IPS DF 4.7 (cell line): ENCODE measurements around the gene LAMA3.

Experiments
- DNase-seq: peaks from one replicate; pipeline ENCODE4 v3.0.0-alpha.2; 2013; ENCODE audit warnings: low spot score; ENCODE audit errors: extremely low read depth

Gene LAMA3, protein sequence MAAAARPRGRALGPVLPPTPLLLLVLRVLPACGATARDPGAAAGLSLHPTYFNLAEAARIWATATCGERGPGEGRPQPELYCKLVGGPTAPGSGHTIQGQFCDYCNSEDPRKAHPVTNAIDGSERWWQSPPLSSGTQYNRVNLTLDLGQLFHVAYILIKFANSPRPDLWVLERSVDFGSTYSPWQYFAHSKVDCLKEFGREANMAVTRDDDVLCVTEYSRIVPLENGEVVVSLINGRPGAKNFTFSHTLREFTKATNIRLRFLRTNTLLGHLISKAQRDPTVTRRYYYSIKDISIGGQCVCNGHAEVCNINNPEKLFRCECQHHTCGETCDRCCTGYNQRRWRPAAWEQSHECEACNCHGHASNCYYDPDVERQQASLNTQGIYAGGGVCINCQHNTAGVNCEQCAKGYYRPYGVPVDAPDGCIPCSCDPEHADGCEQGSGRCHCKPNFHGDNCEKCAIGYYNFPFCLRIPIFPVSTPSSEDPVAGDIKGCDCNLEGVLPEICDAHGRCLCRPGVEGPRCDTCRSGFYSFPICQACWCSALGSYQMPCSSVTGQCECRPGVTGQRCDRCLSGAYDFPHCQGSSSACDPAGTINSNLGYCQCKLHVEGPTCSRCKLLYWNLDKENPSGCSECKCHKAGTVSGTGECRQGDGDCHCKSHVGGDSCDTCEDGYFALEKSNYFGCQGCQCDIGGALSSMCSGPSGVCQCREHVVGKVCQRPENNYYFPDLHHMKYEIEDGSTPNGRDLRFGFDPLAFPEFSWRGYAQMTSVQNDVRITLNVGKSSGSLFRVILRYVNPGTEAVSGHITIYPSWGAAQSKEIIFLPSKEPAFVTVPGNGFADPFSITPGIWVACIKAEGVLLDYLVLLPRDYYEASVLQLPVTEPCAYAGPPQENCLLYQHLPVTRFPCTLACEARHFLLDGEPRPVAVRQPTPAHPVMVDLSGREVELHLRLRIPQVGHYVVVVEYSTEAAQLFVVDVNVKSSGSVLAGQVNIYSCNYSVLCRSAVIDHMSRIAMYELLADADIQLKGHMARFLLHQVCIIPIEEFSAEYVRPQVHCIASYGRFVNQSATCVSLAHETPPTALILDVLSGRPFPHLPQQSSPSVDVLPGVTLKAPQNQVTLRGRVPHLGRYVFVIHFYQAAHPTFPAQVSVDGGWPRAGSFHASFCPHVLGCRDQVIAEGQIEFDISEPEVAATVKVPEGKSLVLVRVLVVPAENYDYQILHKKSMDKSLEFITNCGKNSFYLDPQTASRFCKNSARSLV (N-terminal part only)

DNA sequence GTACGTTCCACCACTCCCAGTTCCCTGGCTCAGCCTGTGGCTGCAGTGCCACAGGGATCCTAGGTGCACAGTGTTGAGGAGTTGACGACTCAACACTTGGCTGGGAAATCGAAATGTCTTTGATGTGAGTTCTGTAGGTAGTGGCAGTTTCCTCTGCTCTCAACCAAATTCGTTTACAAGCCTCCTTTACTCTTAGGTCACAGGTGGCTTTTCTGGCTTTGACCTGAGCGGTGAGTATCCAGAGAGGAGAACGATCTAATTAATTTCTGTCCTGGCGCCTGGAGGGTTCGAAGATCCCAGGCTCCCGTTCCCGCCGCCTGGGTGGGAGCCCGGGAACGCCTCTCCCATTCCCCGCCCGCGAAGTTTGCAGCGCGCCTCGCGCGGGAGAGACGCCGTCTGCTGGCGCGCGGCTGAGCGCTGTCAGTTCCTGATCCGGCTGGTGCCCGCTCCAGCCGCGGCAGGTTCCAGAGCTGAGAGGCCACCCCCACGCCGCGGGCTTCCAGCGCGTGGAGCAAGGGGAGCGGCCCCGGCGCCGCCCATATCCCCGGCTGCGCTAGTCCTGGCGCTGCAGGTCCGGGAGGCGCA lies at the start of gene LAMA3:
TSS of gene LAMA3 (plus strand) at position 423 of the 585 bp plus-strand sequence. CDS start 231 bp downstream, outside the sequence.
- DNase-seq, result no peak

DNA sequence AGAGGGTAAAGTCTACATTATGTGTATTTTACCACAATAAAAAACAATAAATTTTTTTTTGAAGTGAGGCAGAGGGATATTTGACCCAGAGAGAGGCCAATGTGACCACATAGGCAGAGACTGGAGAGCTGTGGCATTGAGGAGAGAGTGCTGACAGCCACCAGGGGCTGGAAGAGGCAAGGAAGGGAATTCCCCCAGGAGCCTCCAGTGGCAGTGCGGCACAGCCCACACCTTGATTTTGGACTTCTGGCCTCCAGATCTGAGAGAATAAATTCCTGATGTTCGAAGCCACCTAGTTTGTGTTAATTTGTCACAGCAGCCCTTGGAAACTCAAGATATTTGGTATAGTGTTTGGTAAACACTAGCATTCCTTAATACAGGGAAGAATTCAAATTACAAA lies 49.2 kb upstream of the LAMA3 start:
- DNase-seq, result no peak

DNA sequence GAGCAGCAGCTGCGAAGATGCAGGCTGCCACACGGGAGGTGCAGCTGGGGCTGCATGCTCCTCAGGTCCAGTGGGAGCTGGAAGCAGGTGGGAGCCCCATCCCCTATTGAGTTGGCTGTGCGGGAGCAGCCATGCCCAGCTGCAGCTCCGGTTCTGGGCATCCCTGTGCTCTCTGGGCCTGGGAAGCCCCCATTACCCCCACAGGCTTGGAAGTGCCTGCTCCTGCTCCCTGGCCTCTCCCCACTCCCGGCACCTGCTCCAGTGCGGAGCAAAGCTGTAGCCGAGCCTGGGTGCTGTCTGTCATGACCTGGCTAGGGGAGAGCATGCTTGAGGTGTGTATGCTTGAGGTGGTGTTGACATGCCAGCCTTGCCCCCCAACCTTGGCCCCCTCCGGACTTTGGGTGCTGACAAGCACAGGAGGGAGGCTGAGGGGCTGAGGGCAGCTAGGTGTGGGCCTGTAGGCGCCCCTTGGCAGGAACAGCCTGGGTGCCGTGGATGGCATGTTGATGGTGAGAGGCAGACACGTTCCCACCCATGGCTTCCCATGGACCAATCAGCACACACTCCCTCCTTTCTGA lies 48.0 kb upstream of the LAMA3 start:
- DNase-seq, result no peak

DNA sequence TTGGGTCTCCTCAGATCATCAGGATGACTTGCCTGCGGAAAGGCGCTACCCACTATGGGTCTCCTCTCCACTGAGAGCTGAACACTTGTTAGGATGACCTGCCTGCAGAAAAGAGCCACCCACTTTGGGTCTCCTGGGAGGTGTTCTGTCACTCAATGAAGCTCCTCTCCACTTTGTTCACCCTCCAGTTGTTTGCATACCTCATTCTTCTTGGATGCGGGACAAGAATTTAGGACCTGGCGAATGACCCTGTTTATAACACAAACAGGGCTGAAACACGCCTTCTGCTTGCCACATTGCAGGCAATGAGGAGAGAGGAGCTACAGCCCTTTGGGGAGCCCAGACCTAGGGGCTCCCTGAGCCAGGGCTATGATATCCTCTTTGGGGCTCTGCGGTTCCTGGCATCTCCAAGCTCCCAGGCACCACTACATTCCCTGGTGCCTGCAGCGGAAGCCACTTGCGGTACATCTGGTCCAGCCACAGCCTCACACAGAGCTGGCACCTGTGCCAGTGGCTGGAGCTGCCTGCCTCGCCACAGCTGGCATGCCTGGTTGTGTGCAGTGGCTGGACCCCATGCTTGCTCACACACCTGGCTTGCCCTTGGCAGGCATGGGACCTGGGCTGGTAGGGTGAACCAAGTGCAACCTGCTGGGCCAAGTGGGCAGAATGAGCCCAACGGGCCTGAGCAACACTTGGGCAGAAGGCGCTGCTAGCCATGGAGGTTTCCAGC lies 47.2 kb upstream of the LAMA3 start:
- DNase-seq, result no peak

DNA sequence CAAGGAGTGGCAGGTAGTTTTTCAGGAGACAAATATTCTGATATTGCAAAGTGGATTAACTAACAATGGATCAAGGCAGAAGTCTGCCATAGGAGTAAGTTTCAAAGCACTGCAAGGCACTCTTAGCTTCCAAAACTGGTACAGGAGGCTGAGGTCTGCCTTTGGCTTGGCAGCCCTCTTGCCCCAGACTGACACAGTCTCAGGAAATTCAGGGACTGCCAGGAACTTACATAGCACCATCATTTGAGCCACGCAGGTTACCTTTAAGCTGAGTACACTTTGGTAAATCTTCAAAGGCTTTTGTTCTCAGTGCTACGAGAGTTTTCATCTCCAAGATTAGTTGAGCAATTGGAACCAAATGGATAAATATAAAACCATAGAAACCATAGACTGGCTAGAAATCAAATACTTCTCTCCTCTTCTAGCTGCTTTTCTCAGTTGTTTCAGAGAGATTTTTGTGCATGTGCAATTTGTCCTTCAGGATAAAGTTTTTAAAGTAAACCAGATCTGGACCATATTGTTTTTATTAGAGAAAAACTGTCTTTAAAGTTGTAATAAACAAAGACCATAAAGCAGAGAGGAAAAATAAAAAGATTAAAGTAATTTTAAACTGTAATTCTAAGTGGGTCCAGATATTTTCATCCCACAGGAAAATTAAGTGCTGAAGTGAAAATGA lies 45.3 kb upstream of the LAMA3 start:
- no peak for DNase-seq

DNA sequence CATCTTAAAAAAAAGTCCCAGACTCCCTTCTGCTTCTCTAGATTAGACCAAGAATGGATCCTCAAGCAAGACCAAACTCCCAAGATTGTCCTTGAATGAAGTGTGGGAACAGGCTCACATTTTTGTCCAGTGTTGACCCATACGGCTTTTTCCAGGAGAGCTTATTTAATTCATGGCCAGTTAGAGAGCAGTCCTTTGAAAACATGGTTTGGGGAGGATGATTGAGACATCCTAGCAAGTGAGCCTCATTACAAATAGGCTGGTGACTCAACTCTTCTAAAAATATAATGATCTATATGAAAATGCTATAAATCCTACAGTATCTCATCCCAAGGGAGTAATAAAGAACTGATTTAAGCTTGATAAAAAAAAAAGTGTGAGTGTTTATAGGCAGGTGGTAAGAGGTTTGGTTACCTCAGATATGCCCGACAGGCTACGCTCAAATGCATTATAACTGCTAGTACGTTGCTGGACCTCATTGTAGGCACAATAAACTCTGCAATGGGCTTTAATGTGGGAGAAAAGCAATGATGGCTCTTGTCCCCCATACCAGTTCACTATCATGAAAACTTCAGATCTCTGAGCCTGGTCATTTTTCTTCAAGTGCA lies 43.6 kb upstream of the LAMA3 start:
- no peak for DNase-seq

DNA sequence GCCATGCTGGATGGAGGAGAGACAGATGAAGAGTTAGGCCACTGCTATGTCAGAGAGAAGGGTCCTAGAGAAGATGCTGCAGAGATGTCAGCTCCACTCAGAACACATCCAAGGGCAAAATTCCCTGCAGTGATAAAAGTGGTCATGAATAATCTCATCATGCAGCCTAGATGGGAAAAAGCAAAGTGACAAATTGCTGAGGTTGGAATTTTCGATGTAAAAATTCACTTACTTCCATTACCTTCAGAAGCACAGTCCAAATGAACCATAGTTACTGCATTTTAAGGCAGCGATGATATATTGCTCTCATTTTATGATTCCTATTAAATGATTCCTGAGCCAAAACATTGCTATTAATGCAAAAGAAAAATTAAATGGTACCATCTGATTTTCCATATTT lies 43.0 kb upstream of the LAMA3 start:
- no peak for DNase-seq

DNA sequence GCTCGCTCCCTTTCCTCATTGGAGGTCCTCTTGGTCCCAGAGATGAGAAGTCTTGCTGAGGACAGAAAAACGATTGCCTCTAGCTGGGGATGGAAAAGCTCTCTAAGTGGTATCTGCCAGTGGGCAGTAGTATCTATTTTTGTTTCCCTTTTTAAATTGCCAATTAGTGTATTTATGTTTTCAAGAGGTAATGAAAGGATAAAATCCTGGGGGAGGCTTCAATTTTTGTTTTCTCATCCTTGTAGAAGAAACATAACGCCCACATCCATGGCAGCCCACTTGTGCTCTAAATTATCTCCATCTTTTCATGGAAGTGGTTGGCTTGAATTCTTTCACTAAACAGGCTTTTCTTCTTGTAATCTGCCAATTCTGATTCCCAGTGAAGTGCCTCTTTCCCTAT lies 40.8 kb upstream of the LAMA3 start:
- no peak for DNase-seq

DNA sequence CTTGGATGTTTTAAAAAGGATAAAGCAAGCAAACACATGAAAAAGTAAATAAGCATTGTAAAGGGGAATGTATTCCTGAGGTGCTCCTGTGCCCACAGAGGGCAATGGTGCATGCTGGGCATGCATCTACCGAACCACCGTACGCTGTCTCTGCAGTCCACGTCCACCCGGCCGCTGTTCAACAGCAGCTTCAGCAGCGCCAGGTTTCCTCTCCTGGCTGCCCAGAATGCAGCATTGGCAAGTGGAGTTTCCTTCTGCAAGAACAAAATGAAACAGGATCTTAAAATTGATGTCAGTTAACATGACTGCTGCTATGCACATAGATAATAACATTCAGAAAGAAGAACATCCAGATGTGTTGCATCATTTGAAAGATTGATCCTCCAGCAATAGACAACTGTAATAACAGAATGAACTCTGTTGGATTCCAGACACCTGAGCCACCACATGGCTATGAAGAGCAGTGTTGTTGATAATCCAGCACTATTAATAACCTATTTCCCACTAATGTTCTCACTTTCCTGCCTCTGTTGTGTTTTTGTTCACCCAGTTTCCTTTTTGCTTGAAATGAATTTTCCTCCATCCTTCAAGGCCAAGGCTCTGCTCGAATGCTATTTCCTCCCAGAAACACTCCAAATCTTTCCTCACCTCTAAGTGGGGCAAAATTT lies 40.2 kb upstream of the LAMA3 start:
- no peak for DNase-seq

DNA sequence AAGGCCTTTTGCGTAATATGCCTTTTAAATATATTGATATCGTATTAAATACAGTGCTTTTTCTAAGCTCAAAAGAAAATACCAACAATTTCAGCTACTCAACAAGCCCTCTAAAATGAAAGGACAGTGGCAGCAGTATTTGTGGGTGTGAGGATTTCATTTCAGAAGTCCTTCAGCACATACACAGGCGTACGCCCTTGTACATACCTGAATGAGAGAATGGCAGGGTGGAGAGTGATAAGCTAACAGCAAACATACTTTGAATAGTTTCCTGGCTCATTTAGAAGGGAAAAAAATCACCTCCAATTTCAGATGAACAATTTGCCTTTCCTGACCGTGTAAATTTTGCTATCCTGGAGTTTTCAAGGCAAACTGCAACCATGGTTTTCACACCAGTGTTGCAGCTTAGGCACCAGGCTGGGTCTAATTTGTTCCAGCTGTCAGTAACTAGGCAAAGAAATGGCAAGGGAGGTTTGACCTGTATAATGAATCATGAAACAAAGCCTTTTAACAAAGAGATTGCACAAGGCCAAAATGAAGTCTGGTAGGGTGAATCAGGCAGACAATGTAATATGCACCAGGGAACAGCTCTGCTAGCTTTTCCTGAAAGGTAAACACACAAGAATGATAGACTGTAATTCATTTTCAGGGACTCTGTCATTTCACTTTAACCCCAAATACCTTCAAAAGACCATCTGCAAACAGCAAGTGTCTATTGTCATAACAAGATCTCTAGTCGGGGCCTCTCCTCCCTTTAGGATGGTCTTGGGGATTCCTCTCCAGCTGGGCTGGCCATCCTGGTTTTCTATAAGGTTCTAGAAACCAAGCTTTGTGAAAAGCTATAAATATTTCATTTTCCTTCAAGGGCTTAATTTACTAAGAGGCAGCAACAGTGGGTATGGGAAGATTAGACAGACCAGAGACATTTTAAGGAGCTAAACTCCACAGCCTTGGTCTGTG lies 38.0 kb upstream of the LAMA3 start:
- no peak for DNase-seq

DNA sequence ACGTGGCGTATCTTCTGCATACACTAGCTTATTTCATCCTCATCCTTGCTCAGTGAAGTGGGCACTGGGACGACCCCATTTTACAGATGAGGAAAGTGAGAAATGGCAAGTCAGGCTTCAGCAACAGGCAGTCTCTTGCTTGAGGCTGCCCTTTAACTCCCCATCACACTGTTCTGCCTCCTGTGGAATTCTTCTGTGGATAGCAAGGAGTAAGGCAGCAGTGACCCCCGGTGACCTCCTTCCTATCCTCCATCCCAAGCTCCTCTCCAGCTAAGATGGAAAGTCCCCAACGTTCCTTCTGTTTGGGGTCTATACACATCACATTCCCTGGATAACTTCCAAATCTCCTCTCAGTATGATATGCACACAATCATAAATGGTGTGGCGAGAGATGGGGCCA lies 37.0 kb upstream of the LAMA3 start:
- no peak for DNase-seq

DNA sequence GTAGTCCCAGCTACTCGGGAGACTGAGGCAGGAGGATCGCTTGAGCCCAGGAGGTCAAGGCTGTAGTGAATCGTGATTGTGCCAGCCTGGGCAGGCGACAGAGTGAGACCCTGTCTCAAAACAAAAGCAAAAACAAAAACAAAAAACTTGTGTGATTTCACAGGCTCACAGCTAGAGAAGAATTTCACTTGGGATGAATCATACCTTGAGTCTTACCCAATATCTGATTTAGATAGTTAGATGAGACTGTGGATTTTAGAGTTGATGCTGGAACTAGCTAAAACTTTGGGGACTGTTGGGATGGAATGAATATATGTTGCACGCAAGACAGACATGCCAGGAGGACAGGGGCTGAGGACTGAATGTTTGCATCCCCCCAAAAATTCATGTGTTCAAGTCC lies 31.0 kb upstream of the LAMA3 start:
- no peak for DNase-seq

DNA sequence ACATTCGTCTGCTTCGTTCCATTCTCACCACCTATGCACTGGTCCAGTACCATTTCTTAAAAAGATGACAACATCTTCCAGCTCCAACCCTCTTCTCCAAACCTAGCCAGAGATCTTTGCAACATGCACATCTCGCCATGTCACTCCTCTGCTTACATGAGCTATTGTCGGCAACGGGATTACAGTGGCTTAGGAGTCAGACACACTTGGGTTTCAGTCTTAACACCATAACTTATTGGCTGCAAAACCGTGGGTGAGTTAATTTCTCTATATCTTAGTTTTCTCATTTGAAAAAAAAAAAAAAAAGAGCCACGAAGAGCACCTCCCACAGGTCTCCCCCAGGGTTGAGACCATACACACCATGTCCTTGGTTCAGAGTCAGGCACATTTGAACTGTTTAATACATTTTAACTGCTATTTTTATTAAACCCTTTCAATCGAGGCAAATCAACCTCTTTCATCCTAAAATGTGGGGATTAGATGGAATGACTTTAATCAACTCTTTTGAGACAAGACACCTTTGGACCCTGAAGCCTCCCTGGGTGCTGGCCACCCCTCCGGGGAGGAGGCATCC lies 27.4 kb upstream of the LAMA3 start:
- no peak for DNase-seq

DNA sequence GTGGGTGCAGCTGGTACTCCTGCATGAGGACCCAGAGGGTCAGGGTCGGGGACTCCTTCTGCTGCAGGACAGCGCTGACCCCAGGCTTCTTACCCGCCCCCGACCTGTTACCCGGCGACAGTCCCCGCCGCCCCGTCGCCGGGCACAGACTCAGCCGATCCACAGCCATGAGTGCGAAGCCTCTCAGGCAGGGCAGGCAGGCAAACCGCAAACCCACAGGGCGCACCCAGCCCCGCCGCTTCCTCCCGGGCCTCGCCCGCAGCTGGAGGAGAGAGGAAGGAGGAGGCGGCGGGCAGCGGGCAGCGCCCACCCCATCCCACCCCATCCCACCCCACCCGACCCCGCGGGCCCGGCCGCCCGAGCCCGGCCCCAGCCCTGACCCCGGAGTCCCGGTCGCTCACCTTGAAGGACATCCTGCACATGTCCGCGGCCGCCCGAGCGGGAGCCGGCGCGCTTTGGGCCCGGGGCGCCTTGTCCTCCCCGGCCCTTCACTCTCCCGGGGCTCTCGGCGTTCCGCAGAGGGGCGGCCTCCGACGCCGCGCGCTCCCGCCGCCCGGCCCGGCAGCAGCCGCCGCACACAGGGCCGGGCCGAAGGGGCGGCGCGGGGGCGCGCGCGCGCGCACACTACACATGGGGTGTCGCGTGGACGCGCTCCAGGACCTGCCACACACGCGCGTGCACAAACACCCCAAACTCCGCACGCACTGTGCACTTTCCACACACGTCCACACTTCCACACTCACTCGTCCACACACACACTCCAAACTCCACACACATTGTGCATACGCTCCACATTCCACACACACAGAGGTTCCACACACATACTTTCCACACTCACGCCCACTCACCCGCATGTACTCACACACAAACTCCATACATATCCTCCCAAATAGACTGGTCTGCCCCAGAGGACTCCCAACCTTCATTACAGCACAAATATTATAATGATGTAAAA lies 26.7 kb upstream of the LAMA3 start, which contains the start of gene ANKRD29:
TSS of gene ANKRD29 (minus strand) at position 603 of the 955 bp plus-strand sequence. CDS start at position 422, 181 bp downstream.
- no peak for DNase-seq

DNA sequence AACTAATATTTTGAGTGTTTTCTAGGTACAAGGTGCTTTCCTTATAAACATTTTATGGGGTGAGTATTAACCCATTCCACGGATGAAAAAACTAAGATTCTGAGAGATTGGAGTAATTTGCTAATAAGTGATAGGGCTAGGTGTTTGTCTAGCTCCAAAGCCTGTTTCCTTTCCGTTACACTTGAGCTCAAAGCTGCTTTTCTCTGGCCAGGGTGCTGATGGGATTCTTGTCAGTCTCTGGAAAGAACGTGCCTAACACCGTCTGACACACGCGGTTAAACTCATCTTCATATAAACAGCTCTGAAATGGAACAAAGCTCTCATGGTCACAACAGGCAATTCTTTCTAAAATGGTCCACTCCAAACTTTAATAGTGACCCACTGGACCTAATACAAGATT lies 24.6 kb upstream of the LAMA3 start:
- DNase-seq, result no peak

DNA sequence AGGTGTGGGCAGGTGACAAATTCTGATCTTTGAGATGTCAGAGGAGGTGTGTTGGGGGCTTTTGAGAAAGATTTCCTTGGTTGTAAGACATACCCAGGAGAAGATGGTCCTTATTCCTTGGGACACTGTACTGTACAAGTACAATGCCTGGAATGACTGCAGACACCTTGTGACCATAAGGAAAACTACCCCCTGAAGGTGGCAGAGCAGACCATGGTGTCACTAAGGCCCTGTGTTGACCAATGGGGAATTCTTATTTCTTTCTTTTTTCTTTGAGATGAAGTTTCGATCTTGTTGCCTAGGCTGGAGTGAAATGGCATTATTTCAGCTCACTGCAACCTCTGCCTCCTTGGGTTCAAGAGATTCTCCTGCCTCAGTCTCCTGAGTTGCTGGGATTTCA lies 22.1 kb upstream of the LAMA3 start:
- DNase-seq, result no peak
